ENCODE results near the gene MYOZ2.

DNA sequence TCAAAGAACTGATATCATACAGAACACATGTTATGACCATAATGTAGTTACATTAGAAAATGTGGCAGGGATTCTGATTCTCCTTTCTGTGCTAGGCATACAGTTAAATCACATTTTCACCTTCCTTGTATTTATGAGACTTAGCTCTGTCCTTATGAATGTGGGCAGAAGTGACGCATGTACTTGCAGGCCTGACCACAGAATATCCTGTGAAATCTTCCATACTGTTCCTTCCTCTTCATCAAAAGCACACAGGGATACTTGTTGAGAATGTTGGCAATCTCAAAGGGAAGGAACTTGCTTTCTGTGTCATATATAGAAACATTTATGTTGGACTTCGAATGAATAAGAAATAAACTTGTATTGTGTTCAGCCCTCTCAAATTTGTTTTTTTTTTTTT lies 17.2 kb upstream of the MYOZ2 start:
- TF ChIP-seq USF2 (IDR thresholded peaks at IDR 0.05; ENCODE audit: low read depth, low read length) (no peak), POLR2A (IDR thresholded peaks at IDR 0.05; ENCODE audit: low read depth, low read length) (no peak)
